ENCODE measurements around the gene PRAC1.

- TF ChIP-seq CTCF (IDR thresholded peaks at IDR 0.05; ENCODE audit: insufficient read depth, low read length, poor library complexity, severe bottlenecking) (no peak), EZH2phosphoT487 (conservative IDR thresholded peaks at IDR 0.05; ENCODE audit: low read length) (no peak)
Observed at GRCh38 chr17:48757524-48757961, 35.2 kb upstream of the PRAC1 start.
